ENCODE data around the gene CCDC170.

CCDC170 gene

GRCh38 chr6:151624481-151624880 is 130.7 kb downstream of the CCDC170 start:
- no peak for DNase-seq

GRCh38 chr6:151624900-151625536 is 131.2 kb downstream of the CCDC170 start:
- no peak for DNase-seq

- DNase-seq = no peak
Measured at GRCh38 chr6:151627689-151628444, 134.1 kb downstream of the CCDC170 start.

- DNase-seq = no peak
Measured at GRCh38 chr6:151629791-151630190, 136.0 kb downstream of the CCDC170 start.

GRCh38 chr6:151630387-151630786 is 136.6 kb downstream of the CCDC170 start:
- DNase-seq = no peak

GRCh38 chr6:151630991-151631655 is 137.3 kb downstream of the CCDC170 start:
- DNase-seq = no peak

GRCh38 chr6:151632415-151632987 is 138.7 kb downstream of the CCDC170 start:
- no peak for DNase-seq

GRCh38 chr6:151633526-151634335 is 139.9 kb downstream of the CCDC170 start:
- no peak for DNase-seq

GRCh38 chr6:151634336-151634720 is 140.5 kb downstream of the CCDC170 start:
- no peak for DNase-seq

- DNase-seq = no peak
Measured at GRCh38 chr6:151635741-151636140, 141.9 kb downstream of the CCDC170 start.

GRCh38 chr6:151637814-151638213 is 144.0 kb downstream of the CCDC170 start:
- no peak for DNase-seq

- DNase-seq = no peak
Measured at GRCh38 chr6:151639750-151640149, 145.9 kb downstream of the CCDC170 start.

- DNase-seq = no peak
Measured at GRCh38 chr6:151641028-151641427, 147.2 kb downstream of the CCDC170 start.

GRCh38 chr6:151647976-151648639 is 154.3 kb downstream of the CCDC170 start:
- DNase-seq = no peak

- no peak for DNase-seq
Measured at GRCh38 chr6:151649835-151650234, 156.0 kb downstream of the CCDC170 start.

GRCh38 chr6:151651639-151652038 is 157.8 kb downstream of the CCDC170 start:
- DNase-seq = no peak

GRCh38 chr6:151652325-151652724 is 158.5 kb downstream of the CCDC170 start:
- DNase-seq = no peak

GRCh38 chr6:151655099-151655498 is 161.3 kb downstream of the CCDC170 start:
- no peak for DNase-seq

- DNase-seq = no peak
Measured at GRCh38 chr6:151656392-151656791, 162.6 kb downstream of the CCDC170 start.

GRCh38 chr6:151658091-151658490 is 164.3 kb downstream of the CCDC170 start:
- DNase-seq = no peak

- no peak for DNase-seq
Measured at GRCh38 chr6:151659212-151659611, 165.4 kb downstream of the CCDC170 start.

GRCh38 chr6:151661509-151661908 is 167.7 kb downstream of the CCDC170 start:
- DNase-seq = no peak

All from activated naive CD4-positive, alpha-beta T cell treated with Interleukin-2 at 50 U/mL for 16 hours (primary cell).